Endothelial cell of hepatic sinusoid (primary cell): ENCODE results near the gene ETV5.

ENCODE experiments used
- in situ Hi-C: cut with HindIII; loops from 2 replicates; pipeline ENCODE4 v1.10.0; 2017; ENCODE audit warnings: low sequenced_read_pairs

ETV5 gene

DNA sequence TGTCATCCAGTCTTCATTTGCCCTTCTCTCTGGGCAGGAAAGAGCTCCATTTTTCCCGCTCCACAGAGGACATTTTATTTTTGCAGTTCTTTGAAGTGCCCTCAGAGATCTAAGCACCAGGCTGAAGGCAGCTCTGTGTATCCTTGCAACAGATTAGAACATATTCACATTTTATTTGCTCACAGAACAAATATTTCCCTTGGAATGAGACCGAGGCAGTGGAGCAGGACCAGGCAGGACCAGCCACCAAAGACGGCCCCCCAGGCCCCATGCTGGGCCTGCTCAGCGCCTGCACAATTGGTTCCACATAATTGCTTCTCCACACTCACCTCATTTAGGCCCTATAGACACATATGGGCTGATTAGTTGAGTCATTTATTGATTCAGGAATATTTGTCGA, 15.7 kb upstream of the ETV5 start:
- in situ Hi-C loops, result no loop called here

DNA sequence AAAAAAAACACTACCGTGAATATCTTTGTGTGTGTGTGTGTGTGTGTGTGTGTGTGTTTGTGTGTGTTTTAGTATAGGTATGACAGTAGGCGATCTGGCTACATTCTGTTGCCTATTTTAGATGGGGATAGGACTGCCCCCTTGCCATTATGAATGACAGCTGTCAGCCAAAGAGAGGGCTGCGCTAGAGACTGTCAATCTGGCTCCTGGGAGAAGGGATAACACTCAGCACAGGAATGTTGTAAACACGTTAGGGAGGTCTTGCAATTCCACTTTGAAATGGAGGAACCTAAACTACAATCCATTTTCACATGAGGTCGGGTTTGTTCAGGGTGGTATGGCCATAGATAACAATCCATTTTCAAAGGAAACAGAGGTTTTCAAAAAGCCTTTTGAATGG, 14.1 kb upstream of the ETV5 start:
- in situ Hi-C loops, result no loop called here

DNA sequence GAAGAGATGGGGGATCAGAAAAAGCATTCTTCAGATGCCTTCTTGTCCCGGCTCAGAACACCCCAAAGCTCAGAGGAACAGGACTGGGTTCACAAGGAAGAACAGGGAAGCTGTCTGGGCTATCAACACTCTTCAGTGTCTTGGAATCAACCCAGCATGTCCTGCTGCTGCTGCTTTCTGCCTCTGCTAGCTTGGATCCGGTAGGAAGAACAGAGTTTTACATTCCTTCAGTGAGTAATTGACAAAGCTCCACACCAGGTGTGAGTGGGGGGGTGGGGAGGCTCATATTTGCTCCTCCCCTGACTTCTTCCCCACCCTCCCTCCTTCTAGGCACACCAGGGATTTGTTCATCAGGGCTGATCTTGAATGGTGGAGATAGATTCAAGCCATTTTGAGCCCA, 13.1 kb upstream of the ETV5 start:
- in situ Hi-C loops, result no loop called here

DNA sequence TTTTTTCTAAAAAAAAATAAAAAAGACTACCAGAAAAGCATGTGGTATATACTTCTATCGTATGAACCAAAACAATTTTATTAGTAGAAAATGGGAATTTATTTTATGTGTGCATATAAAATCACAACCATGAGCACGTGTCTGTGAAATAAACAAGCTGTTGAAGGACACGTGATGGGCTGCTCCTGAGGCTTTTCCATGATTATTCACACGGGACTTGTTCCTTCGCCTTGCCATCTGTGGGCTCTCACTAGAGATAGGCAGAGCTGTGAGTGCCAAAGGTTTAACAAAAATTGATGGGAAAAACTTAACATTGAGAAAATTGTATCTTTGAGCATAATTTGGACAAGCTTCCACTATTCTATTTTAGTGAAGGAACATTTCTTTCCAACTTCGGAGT, 12.4 kb upstream of the ETV5 start:
- in situ Hi-C loops, result no loop called here

DNA sequence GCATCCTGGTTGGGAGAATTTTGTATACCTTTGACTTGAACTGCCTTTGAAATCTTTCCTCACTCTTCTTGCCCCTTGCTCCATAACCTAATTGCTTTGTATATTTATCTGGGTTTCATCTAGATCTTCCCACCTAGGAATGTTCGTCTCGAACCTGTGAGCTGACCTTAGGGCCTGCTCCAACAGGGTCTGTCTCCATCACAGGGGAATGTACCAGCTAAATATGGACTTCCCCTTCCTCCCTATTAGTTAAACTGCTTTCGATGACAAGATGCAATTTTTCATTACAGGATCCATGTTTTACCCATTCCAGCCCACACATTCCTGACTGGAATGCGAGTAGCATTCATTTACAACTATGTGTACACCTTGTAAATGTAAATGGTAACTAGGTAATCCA, 10.6 kb upstream of the ETV5 start:
- in situ Hi-C loops, result no loop called here

DNA sequence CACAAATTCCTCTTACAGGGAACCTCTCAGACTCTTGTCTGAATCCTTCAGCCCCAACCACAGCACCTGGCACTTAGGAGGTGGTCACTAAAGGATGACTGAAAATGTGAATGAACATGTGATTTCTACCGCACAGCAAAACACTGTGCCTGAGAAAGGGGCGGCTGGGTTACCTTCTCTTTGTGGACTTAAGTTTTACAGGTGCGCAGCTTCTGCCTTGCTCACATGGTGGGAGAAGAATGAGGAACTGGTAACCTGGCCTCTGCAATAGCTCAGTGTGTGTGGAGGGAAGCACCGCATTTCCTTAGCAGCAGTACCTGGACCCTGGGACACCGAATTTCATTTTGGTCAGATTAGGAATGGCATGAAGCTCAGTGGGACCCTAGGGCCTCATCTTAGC, 9.8 kb upstream of the ETV5 start:
- in situ Hi-C loops, result no loop called here

DNA sequence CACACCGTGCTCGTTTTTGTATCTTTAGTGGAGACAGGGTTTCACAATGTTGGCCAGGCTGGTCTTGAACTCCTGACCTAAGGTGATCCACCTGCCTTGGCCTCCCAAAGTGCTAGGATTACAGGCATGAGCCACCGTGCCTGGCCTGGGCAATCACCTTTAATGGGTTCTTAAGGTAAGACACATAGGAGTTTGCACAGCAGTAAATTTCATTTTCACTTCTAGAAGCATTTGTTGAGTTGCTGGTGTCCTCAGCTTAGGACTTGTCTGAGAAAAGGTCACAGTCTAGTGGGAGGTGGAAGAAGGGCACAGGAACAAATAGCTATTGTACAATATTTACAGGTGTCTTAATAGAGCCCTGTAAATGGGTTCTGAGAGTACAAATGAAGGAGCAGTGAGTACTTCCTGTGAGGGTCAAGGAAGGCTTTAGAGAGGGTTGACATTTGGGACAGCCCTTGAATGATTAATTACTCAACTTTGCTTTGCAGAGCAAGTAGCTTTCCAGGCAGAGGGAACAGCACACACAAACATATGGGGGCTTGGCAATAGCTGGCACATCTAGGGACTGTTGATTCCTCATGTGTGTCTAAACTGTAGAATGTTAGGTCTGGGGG, 8.7 kb upstream of the ETV5 start:
- in situ Hi-C loops, result no loop called here

DNA sequence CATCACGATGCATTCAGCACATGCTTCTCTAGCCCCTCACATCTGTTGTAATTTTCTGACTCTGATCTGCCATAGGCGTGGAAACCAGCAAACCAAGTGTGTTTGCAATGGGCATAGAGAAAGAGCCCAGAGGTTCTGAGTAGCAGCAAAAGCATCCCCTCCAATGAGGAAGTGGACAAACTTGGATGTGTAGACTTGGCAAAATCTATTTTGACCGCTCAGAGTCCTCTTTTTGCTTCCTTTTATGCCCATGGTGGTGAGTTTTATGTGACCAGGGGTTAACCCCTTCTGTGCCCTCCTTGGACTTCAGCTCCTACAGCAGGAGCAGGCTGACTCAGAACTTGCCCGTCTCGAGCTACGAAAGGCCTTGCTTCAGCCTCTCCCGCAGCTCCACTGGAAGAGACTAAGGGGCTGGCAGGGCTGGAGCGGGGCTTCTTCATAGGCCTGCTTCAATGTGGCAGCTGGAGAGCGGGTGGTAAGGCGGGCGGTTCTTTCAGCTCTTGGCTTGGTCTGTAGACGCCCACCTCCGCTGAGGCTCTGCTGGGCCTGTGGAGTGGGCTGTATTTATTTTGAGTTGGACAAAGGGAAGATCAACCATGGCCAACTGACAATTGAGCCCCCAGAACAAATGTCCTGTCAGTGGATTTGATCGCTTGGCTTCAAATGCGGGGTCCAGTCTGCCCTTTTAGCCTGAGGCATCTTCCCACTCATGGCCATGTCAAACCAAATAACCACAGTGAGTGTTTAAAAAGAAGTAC, 6.5 kb upstream of the ETV5 start:
- in situ Hi-C loops, result no loop called here

DNA sequence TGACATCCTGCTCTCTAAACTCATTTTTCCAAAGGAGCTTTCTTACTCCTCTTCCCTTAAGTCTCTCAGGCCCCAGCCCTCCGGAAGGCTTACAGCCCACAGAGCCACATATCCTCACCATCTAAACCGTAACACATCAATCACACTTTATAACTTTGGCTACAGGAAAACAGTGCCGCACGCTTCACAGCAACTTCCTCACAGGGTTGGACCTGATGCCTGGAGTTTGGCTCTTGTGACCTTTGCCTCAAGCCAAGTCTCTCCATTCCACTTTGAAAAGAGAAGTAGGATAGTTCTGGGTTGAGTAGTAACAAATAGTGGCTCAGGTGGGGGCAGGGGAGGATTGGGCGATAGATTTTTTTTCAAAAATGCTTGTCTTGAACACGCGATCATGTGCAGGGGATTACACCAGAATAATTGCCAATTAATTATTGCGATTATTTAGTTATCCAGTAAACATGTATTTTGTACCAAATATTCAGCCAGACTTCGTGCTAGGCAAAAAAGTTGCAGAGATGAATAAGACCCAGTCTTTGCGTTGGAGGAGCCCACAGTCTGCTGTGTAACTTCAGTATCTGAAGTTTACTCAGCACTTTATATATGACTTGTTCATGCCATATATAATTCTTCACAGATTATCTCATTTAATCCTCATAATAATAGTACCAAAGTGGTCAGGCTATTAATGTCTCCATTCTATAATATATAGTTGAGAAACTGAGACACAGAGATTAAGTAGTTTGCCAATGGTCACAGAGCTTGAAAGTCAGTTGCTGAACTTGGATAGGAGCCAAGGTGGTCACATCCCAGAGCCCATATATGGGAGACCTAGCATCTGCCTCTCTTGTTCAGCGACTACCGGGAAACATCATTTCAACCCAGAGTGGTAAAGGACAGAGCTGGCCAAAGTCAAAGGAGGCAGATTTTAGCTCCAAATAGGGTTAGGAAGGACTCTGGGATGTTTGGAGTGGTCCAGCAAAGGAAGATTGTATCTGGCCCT, 2.4 kb upstream of the ETV5 start:
- in situ Hi-C loops, result no loop called here

DNA sequence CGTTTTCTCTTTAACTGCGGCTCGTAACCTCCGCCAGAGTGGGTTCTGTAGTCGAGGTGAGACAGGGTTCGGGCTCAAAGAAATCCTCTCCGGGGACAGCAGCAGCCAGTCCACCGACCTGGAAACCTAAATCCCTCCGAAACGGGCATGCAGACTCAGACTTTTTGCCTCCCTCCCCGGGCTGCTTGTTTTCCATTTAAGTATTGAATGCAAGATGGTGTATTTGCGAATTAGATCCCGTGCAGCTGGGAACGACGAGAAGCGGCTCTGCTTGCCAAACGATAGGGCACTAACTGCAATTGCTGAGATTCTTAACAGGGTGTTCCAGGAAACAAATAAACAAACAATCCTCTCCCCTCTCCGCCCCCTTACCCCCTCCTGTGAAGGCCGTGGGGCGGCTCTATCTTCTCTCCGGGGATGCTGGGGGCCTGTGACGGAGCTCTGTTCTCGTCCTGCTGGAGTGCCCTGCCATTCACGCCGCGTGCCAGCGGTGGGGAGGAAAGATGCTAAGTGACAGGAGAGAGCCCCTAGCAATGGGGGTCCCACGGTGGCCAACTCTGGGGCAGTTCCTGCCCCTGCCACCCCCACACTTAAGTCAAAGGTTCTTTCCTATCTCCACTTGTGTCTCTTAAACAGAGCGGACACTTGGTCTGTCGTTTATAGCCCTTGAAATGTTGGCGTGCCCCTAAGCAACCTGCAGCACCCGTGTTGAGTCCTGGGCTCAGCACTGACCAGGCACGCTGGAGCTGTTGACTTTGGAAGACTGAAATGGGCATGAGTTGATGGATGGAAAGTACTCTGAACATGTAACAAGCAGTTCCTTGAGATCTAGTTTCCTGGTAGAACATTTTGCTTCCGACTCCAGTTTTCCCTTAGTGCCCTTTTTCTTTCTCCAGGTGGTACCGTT, 1.3 kb upstream of the ETV5 start:
- in situ Hi-C loops, result no loop called here

DNA sequence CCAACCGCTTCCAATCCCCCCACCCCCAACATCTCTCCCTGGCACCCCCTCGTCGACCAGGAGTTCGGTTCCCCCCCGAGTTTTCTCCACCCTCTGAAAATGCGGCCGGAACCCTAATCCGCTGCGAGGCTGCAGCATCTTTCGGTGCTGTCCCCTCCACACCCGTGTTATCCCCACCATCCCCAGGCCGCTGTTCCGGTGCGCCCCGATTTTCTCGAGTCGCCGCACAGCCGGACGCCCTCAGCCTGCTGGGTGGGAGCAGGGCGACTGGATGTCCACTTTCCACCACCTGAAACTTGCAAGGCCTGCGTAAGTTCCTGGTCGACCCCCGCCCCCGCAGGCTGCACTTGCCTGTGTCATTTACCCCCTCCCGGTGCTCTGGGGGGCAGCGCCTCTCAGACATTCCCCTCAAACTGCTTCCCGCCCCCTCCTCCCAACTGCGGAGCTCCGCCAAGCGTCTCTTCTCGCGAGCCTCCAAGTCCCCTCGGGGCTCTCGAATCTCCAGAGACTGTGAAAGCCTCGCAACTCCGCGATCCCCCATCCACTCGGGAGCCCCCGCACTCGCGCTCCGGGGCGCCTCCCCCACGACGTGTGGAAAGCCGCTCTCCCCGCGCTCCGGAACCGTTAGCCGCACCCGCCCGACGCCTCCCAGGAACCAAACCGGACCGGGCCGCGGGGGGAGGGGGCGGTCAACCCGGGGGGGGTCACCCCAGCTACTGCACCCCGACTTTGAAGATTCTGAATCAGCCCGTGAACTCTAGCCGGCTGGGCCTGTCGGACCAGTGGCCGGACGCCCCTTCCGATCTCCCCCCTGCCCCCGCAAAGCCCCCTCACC, 566 bp downstream of the ETV5 start:
- in situ Hi-C loops, result no loop called here

DNA sequence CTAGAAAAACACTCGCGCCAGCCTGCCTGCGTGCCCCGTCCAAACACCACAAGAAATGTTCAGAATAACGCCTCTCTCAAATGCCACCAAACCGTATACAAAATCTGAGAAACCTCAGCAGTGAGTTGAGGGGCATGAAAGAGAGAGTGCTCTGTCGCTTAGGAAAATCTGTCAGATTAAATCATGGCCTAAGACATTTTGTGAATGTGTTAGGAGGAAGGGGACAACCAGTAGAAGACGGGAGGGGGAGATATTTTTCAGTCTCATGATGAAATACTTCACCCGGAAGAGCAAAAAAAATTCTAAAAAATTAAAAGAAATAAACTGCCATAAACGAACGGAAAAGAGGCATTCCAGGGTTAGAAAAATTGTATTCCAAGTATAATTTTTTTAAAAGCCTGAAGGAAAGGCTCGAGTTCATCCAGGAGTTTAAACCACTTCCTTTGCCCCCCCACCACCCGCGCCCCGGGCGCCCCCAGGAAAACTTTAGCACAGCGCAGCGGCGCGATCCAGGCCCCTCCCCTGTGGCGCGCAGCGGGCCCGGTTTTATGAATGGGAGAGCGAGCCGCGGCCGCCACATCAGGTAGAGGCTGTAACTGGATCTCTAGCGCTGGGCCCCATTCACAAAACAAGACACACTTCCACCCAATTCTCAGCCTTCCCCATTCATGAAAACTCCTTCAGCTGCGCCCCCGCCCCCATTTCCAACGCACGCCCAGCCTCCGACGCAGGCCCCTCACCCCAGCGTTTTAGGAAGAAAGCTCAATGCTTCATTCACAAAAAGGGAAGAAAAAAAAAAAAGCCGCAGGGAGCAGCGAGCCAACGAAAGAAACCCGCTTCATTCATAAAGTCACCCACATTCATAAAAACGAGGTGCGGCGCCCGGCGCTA, 1.4 kb downstream of the ETV5 start:
- in situ Hi-C loops, result no loop called here

DNA sequence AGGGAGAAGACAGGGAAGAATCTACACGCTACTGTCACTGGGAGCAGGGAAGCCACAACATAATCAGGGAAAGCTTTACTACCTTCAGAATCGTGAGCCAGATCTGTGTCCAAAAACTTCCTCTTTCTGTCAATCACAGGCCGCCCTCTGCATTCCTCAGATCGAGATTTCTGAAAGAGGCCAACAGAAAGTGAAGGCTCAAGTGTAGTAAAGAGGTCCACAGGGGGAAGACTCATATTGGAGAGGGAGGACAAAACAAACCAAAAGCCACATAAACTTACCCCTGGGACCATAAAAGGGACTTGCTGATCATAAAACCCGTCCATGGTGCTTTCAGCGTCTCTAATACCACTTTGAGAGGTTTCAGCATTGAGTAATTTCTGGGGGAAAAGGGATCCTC, 3.3 kb downstream of the ETV5 start:
- in situ Hi-C loops, result no loop called here

DNA sequence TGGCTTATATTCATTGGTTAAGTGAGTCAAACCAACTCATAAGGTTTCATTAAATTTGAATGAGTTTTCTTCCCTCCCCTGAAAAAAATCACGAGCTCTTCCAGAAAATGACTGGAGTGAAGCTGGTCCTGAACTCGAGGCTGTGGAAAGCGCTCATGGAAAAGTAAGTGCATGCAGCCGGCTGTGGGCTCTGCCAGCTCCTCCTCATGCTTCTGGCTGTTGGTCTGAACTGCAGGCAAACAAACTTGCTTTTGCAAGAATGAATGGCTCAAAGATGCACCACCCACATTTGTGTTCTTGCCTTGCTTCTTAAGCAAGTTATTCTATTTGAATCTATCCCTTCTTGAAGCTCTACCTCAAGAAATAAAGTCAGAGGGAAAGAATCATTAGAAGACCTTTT, 6.2 kb downstream of the ETV5 start:
- in situ Hi-C loops, result no loop called here

DNA sequence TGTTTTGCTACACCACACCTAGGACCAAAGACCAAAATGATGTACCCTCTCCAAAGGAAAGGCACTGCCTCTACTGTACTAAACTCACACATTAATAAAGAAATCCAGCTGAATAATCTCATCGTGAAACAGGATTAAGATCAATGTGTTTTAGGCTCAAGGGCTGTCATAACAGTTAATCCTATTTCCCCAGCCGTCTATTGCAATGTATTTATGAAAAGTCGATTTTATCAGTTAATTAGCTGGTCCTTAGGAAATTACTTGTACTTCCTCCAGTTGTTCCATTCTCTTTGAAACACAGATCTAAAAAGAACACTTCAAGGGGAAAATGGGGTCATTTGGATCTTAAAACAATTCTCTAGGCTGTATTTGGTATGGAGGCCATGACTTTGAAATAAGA, 8.5 kb downstream of the ETV5 start:
- in situ Hi-C loops, result no loop called here

DNA sequence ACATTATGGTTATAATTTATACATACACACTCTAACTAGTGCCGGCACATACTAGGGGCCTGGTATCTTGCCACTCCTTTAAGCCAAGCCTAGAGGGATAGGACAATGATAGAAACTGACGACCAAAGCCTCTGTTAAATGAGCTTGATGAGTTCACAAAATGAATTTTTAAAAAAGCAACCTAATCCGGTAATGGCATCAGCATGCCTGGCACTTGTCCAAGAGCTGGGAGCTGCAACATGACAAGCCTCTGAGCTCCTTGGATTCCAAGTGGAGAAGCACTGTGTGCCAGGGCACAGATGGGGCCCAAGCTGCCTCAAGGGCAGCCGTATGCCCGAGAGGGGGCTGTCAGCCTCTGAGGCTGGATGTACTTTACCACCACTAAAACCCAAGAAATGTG, 9.7 kb downstream of the ETV5 start:
- in situ Hi-C loops, result no loop called here

DNA sequence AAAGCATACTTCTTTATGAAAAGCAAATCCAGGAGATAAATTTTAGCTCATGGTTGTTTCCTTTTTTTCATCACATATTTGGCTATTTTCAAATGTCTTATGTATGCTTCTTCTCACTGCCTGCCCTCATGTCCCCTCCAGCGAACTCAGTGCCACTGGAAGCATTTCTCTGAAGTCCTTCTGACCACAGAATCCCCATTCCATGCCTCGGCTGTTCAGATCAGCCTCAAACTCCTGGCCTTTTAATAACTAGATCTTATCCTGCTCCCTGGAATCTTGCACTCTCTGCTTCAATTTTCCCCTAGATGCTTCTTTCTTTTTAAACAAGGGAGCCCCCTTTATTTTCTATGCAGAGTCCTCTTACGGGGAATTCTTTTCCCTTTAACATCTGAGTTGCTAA, 10.1 kb downstream of the ETV5 start:
- in situ Hi-C loops, result no loop called here

DNA sequence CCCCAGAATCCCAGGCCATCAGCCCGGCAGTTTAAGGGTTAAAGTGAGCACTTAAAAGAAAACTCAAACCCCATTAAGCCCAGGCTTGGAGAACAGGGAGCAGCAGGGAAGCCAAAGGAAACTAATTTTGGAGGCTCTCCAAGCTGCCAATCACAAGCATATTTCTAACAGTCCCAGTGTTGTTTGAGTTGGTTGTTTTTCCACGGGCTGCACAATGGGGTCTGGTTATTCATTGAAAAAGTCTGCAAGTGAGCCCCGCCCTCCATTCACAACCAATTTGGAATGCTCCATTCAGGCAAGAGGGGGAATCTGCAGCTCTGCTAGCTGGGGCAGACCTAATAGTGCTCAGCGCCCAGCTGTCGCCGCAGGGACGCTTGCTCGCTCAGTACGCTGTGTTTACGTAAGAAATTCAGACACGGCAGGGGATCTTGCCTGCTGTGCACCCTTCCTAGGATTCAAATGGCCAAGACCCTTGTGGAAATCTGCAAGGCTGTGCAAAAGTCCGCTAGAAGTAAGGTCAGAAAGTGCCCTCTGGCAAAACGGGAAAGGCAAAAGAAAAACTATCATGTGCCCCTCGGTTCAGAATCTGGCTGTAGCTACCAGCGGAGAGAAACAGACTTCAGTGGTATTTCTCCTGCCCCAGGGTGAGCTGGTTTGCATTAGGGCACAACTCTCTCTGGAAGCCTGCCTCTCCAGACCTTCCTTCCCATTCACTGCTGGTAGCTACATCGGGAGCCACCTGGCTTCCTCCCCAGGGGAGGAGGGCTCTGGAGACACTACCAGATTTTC, 11.0 kb downstream of the ETV5 start:
- in situ Hi-C loops, result no loop called here
